ENCODE measurements around the gene IDI2. TPM values are rescaled to one million over a fixed set of nuclear protein-coding genes. Genes with fewer than 3 reads are reported as not detected.

IDI2 gene
- total RNA-seq, 1 experiment from 2014 or later: not detected

DNA sequence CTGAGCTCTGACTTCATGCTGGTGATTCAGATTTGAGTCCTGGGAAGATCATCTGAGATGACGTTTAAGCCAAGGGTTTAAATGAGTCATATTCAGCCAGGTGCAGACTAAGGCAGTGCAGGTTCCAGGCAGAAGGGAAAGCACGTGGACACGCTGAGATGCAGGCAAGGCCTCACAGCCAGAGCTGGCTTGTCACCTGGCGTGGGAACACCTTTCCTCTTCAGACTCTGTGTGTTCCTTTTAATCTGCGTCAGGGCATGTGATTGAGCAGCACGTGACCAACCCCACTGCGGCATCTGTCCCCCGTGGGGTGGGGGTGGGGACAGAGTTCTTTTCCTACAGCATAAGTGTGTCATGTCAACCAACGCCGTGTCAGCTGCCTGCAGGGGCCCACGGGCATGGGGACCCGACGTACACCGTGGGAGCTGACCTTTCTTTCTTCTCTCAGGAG is 10.7 kb upstream of the IDI2 start (continued):
- TF ChIP-seq, protein P1, sequence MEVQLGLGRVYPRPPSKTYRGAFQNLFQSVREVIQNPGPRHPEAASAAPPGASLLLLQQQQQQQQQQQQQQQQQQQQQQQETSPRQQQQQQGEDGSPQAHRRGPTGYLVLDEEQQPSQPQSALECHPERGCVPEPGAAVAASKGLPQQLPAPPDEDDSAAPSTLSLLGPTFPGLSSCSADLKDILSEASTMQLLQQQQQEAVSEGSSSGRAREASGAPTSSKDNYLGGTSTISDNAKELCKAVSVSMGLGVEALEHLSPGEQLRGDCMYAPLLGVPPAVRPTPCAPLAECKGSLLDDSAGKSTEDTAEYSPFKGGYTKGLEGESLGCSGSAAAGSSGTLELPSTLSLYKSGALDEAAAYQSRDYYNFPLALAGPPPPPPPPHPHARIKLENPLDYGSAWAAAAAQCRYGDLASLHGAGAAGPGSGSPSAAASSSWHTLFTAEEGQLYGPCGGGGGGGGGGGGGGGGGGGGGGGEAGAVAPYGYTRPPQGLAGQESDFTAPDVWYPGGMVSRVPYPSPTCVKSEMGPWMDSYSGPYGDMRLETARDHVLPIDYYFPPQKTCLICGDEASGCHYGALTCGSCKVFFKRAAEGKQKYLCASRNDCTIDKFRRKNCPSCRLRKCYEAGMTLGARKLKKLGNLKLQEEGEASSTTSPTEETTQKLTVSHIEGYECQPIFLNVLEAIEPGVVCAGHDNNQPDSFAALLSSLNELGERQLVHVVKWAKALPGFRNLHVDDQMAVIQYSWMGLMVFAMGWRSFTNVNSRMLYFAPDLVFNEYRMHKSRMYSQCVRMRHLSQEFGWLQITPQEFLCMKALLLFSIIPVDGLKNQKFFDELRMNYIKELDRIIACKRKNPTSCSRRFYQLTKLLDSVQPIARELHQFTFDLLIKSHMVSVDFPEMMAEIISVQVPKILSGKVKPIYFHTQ (CRISPR knock-in tag; IDR thresholded peaks at IDR 0.05): no peak

DNA sequence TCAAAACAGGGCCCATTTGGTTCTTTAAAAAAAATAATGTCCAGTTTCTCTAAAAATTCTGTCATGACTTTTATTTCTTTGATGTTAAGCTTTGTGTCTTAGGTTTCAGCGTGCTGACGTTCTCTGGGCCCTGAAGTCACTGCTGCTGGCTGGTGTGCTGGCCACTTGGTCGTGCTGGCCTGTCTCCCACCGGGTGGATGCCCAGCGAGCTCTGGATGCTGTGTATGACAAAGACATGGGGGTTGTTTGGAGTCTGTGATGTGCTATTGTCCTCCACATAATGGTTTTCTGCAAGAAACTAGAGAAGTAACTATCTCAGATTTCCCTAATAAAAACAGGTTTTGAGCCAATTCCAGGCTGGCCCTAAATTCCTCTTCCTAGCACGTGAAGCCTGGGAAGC is 9.5 kb upstream of the IDI2 start:
- ChIA-PET POLR2A (interaction anchor here (2.9 kb wide), 1 partner anchor 14 kb away, joined by 10 read pairs; the partner anchor contains the start of gene IDI1), CTCF (interaction anchor here (1.7 kb wide), 1 partner anchor 14 kb away, joined by 7 read pairs; the partner anchor contains the start of gene IDI1)
- no peak for TF ChIP-seq GRHL2 (CRISPR knock-in tag; IDR thresholded peaks at IDR 0.05; ENCODE audit: insufficient replicate concordance, severe bottlenecking)
- no peak for TF ChIP-seq RELA (CRISPR knock-in tag; IDR thresholded peaks at IDR 0.05; ENCODE audit: borderline replicate concordance)
- no peak for TF ChIP-seq PRRX2 (CRISPR knock-in tag; IDR thresholded peaks at IDR 0.05)
- TF ChIP-seq ZNF232 (CRISPR knock-in tag; IDR thresholded peaks at IDR 0.05): no peak
- TF ChIP-seq, protein P2, sequence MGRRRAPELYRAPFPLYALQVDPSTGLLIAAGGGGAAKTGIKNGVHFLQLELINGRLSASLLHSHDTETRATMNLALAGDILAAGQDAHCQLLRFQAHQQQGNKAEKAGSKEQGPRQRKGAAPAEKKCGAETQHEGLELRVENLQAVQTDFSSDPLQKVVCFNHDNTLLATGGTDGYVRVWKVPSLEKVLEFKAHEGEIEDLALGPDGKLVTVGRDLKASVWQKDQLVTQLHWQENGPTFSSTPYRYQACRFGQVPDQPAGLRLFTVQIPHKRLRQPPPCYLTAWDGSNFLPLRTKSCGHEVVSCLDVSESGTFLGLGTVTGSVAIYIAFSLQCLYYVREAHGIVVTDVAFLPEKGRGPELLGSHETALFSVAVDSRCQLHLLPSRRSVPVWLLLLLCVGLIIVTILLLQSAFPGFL (CRISPR knock-in tag; IDR thresholded peaks at IDR 0.05; ENCODE audit: borderline replicate concordance): no peak
- TF ChIP-seq, protein P3, sequence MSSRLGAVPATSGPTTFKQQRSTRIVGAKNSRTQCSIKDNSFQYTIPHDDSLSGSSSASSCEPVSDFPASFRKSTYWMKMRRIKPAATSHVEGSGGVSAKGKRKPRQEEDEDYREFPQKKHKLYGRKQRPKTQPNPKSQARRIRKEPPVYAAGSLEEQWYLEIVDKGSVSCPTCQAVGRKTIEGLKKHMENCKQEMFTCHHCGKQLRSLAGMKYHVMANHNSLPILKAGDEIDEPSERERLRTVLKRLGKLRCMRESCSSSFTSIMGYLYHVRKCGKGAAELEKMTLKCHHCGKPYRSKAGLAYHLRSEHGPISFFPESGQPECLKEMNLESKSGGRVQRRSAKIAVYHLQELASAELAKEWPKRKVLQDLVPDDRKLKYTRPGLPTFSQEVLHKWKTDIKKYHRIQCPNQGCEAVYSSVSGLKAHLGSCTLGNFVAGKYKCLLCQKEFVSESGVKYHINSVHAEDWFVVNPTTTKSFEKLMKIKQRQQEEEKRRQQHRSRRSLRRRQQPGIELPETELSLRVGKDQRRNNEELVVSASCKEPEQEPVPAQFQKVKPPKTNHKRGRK (CRISPR knock-in tag; IDR thresholded peaks at IDR 0.05; ENCODE audit: borderline replicate concordance): no peak
- TF ChIP-seq, protein P4, sequence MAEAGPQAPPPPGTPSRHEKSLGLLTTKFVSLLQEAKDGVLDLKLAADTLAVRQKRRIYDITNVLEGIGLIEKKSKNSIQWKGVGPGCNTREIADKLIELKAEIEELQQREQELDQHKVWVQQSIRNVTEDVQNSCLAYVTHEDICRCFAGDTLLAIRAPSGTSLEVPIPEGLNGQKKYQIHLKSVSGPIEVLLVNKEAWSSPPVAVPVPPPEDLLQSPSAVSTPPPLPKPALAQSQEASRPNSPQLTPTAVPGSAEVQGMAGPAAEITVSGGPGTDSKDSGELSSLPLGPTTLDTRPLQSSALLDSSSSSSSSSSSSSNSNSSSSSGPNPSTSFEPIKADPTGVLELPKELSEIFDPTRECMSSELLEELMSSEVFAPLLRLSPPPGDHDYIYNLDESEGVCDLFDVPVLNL (CRISPR knock-in tag; IDR thresholded peaks at IDR 0.05; ENCODE audit: borderline replicate concordance, low read depth): no peak
- TF ChIP-seq, protein P5, sequence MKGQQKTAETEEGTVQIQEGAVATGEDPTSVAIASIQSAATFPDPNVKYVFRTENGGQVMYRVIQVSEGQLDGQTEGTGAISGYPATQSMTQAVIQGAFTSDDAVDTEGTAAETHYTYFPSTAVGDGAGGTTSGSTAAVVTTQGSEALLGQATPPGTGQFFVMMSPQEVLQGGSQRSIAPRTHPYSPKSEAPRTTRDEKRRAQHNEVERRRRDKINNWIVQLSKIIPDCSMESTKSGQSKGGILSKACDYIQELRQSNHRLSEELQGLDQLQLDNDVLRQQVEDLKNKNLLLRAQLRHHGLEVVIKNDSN (CRISPR knock-in tag; IDR thresholded peaks at IDR 0.05): no peak
- TF ChIP-seq MXD4 (CRISPR knock-in tag; IDR thresholded peaks at IDR 0.05; ENCODE audit: borderline replicate concordance): no peak
- TF ChIP-seq NFATC4 (CRISPR knock-in tag; IDR thresholded peaks at IDR 0.05): no peak
- no peak for TF ChIP-seq ESRRA (CRISPR knock-in tag; IDR thresholded peaks at IDR 0.05; ENCODE audit: borderline replicate concordance)
- TF ChIP-seq, protein P6, sequence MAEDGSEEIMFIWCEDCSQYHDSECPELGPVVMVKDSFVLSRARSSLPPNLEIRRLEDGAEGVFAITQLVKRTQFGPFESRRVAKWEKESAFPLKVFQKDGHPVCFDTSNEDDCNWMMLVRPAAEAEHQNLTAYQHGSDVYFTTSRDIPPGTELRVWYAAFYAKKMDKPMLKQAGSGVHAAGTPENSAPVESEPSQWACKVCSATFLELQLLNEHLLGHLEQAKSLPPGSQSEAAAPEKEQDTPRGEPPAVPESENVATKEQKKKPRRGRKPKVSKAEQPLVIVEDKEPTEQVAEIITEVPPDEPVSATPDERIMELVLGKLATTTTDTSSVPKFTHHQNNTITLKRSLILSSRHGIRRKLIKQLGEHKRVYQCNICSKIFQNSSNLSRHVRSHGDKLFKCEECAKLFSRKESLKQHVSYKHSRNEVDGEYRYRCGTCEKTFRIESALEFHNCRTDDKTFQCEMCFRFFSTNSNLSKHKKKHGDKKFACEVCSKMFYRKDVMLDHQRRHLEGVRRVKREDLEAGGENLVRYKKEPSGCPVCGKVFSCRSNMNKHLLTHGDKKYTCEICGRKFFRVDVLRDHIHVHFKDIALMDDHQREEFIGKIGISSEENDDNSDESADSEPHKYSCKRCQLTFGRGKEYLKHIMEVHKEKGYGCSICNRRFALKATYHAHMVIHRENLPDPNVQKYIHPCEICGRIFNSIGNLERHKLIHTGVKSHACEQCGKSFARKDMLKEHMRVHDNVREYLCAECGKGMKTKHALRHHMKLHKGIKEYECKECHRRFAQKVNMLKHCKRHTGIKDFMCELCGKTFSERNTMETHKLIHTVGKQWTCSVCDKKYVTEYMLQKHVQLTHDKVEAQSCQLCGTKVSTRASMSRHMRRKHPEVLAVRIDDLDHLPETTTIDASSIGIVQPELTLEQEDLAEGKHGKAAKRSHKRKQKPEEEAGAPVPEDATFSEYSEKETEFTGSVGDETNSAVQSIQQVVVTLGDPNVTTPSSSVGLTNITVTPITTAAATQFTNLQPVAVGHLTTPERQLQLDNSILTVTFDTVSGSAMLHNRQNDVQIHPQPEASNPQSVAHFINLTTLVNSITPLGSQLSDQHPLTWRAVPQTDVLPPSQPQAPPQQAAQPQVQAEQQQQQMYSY (CRISPR knock-in tag; IDR thresholded peaks at IDR 0.05): no peak
- no peak for TF ChIP-seq ZNF423 (CRISPR knock-in tag; IDR thresholded peaks at IDR 0.05)
- TF ChIP-seq, protein P7, sequence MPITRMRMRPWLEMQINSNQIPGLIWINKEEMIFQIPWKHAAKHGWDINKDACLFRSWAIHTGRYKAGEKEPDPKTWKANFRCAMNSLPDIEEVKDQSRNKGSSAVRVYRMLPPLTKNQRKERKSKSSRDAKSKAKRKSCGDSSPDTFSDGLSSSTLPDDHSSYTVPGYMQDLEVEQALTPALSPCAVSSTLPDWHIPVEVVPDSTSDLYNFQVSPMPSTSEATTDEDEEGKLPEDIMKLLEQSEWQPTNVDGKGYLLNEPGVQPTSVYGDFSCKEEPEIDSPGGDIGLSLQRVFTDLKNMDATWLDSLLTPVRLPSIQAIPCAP (CRISPR knock-in tag; IDR thresholded peaks at IDR 0.05): no peak
- Mint-ChIP-seq H3K27me3 (ENCODE audit: low read depth) (no peaks in the 10 kb centered on the region), H3K36me3 (peaks cover 3% of the 10 kb centered on the region), H3K27ac (no peak overlapping the region), H3K4me1 (0 out of 2 replicates have a peak, but pooled peaks cover 5% of the 10 kb centered on the region), H3K9me3 (no peaks in the 10 kb centered on the region), H3K4me3 (no peak overlapping the region)
- DNase-seq (ENCODE audit: low spot score) (no peak), ATAC-seq (no peak; the same call in 1 of the 2 replicates)
